Measurements from ENCODE around the gene CNGA1.

CNGA1 gene

GRCh38 chr4:47899639-47900038 lies 116.8 kb downstream of the CNGA1 start:
- no peak for DNase-seq (ENCODE audit: low spot score)

GRCh38 chr4:47891928-47892327 lies 124.6 kb downstream of the CNGA1 start:
- DNase-seq (ENCODE audit: low spot score): no peak
